Kidney capillary endothelial cell (primary cell): ENCODE measurements around the gene NMT1.

Experiments
- DNase-seq: peaks from one replicate; pipeline ENCODE4 v3.0.0-alpha.2; 2018; ENCODE audit warnings: low spot score

NMT1 gene

GRCh38 chr17:45081047-45081703 lies 20.1 kb downstream of the NMT1 start:
- DNase-seq: no peak

GRCh38 chr17:45086391-45086790 lies 25.3 kb downstream of the NMT1 start:
- no peak for DNase-seq

DNA sequence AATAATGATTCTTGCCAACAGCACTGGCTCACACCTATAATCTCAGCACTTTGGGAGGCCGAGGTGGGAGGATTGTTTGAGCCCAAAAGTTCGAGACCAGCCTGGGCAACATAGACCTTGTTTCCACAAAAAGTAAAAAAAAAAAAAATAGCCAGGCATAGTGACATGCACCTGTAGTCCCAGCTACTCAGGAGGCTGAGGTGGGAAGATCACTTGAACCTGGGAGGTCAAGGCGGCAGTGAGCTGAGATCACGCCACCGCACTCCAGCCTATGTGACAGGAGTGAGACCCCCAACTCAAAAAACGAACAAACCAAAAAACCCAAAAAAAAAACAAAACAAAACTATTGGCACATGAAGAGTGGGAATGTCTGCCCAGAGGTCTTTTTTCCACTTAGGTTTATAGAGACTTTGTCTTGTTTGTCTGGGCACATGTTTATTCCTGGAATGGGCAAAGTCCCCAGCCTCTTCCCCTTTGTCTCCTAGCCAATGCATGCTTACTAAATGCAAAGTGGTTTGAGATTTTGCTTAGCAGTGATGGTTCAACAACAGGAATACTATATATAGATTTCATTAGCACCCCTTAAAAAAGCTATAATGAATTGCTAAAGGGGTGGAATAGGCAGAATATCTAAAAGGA lies 25.9 kb downstream of the NMT1 start:
- no peak for DNase-seq

DNA sequence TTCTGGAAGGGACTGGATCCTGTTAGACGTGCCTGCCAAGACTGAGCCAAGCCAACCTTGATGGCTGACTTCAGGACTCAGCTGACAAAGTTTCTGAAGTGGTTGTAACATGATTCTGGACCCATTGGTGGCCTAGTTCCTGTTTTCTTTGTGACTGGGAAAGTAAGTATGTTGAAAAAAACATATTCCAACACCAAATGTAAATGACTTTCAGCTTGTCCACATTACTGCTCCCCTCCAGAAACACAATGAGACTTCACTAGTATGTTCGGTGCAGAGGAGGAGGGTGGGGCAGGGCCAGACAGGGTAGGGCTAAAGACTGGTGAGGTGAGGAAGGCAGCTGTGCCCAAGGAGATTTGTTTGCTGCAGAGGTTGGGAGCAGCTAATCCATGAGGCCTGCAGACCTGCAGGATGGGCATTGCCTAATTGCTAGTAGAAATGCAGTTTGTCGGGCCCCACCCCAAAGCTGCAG lies 26.4 kb downstream of the NMT1 start:
- DNase-seq: no peak

DNA sequence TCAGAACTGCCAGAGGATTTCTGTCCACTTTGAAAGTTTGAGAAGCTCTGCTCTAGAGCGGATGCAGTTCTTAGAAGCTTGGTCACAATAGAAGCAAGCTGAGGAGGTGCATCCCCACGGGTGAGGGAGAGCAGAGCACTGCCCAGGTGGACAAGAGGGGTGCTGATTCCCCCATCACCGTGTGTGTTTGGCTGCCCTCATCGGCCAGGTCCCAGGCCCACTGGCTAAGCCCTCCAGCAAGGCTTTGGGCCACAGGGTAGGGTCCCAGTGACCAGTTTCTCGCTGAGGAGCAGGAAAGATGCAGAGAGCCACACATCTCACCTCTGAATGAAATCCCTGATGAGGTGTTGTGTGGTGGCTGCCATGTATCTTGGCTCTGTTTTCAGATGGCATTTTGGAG lies 26.9 kb downstream of the NMT1 start:
- DNase-seq: no peak

- DNase-seq: no peak
Measured at GRCh38 chr17:45088741-45089140, 27.6 kb downstream of the NMT1 start.

DNA sequence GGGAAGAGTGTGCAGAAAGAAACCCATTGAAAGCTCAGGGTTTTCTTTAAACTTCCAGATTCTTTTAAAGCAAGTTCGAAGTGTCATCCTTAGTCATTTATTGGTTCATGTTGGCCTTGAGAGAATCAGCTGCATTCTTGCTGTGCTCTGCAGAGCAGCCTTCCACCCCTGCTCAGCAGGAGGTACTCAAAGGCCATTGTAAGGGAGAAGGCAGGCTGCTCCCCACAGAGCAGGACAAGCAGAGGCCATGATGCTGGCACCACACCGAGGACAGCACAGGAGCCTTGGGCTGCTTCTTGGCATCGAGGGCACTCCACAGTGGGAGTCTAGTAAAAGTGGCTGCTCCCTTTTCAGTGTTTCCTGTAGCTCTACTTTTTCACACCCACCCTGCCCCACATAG lies 29.6 kb downstream of the NMT1 start:
- DNase-seq: no peak

DNA sequence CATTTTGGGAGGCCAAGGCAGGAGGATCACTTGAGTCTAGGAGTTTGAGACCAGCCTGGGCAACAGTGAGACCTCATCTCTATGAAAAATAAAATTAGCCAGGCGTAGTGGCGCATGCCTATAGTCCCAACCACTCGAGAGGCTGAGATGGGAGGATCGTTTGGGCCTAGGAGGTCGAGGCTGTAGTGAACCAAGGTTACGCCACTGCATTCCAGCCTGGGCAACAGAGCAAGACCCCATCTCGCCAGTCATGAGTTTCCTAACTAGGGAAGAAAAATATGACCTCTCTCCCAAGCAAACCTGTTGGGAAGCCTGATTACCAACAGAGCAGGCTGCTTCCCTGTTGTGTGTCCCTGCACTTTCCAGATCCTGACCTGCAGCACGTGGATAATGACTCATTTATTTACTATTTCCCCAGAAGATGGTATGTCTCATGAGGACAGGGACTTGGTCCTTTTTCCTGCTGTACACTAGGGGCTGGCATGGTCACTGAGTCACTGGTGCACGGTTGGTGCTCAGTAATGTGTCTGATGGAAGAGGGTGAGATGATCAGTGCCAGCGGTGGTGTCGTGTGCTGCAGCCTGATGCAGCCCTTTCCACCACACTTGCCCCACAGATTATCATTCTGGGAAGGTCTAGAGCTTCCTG lies 30.8 kb downstream of the NMT1 start:
- no peak for DNase-seq

GRCh38 chr17:45092911-45093430 lies 31.9 kb downstream of the NMT1 start:
- peak; percentile 93 for DNase-seq

DNA sequence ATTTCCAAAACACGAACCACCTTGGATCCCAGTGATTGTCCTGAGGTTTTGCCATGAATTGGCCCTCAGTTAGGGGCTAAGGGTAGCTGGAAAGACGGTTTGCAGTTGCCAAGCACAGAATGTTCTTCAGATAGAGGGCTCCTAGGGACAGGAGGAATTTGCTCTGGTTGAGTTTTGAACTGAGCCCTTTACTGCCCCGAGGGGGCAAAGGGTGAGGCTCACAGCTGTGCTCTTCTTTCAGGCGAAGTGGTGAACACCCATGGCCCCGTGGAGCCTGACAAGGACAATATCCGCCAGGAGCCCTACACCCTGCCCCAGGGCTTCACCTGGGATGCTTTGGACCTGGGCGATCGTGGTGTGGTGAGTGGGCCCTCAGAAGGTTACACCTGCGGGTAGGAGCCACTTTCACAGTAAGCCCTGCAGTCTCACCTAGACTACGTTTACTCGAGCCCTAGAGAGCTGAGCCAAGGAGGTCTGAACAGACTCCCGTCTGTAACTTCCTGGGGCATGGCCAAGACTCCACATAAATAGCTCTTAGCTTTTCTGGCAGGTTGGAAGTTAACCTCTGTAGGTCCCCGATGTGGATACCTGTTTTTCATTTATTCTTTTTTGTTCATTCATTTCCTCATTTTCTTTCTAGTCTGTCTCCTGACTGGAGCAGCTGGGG lies 32.5 kb downstream of the NMT1 start:
- DNase-seq: no peak

GRCh38 chr17:45096141-45096540 lies 35.0 kb downstream of the NMT1 start:
- DNase-seq: peak; percentile 50

GRCh38 chr17:45096926-45097325 lies 35.8 kb downstream of the NMT1 start:
- DNase-seq: no peak

DNA sequence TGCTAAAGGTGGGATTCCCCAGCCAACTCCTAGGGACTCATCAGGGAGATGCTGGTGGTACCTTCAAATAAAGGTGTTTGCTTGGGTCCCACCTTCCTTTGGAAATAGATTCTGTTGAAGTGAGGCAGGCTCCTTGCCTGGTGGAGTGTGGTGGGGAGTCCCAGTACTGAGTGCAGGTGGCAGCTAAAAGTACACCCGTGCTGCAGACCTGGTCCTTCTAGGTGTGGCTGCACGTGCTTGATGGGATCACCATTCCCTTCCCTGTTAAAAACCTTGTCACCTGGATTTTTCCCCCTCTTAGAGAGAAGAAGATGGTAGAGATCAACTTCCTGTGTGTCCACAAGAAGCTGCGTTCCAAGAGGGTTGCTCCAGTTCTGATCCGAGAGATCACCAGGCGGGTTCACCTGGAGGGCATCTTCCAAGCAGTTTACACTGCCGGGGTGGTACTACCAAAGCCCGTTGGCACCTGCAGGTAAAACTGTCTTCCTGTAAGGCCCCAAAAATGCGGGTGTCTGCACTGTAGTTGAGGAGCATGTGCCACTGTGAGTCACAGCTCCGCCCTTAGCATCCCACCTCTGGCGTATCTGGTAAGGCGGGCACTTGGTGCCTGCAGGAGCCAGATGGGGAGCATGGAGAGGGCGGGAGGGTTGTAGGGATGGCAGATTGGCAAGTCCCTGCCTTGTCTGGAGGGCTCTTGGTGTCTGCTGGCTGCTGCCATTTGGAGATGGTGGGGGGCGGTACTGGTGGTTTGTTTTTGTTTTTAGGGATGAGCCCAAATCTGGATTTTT lies 37.2 kb downstream of the NMT1 start:
- DNase-seq: no peak

- DNase-seq: peak; percentile 53
Measured at GRCh38 chr17:45098869-45099616, 37.9 kb downstream of the NMT1 start.

DNA sequence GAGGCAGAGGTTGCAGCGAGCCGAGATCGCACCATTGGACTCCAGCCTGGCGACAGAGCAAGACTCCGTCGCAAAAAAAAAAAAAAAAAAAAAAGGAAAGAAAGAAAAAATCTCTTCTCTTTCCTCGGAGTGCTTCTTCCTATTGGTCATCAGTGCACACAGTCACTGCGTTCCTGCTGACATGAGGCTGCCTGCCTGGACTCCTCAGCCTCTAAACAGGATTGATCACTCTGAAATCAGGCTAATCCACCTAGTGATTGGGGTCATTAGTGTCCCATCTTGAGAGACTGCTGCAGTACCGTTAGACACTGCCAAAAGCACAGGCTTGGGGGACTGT lies 40.4 kb downstream of the NMT1 start:
- DNase-seq: no peak

DNA sequence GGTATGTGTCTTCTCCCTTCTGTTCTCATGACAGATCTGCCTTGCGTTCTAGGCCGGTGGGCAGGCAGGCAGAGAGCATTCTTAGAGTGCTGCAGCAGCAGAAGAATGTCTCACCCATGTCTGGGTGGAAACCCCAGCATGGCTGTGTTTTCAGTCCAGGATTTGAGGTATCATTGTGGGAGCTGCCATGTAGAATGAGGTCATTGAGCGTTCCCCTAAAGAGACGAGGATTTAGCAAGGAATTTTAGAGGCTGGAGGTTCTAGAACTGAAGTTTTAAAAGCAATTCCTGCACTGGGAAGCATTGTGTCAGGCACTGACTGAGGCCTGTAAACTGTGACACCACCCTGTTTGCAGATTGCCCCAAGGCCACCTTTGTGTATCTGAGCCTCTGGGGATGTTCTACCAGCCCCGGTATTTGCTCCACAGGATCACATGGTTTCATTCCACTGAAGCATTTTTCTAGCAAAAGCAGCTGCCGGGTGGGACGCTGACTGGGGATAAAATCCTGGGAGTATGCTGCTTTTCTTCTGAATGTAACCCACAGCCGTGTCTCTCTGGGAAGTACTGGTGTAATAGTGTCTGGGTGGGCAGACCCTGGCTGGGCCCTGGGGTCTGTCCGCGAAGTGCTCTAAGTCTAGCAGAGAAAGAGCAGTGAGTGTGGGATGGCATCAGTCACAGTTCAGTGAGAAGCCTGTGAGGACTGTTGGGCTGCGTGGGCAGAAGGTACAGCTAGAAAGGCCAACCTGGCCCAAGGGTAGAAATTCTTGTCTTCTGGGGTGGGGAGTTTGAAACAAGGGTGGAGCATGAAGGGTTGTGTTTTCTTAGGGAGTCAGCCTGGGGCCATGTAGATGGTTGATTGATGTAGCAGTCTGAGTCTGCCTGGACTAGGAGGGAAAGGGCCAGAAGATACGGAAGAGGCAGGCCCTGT lies 41.0 kb downstream of the NMT1 start:
- DNase-seq: no peak

- no peak for DNase-seq
Measured at GRCh38 chr17:45102856-45103255, 41.7 kb downstream of the NMT1 start.

- DNase-seq: no peak
Measured at GRCh38 chr17:45103269-45103795, 42.2 kb downstream of the NMT1 start.

GRCh38 chr17:45104029-45104428 lies 42.9 kb downstream of the NMT1 start:
- no peak for DNase-seq

- DNase-seq: no peak
Measured at GRCh38 chr17:45104497-45104896, 43.4 kb downstream of the NMT1 start.
